Spleen (tissue), 7 donors: ENCODE results near the gene RRH.

Experiments used
- CTCF ChIP-seq, 11 experiments: fragments of 200-600 bp in 7 of 11; fragments of 450-650 bp in 4 of 11; sonication (generic) in 4 of 11; IDR thresholded peaks in 8 of 11; conservative IDR thresholded peaks in 3 of 11; 1 replicate in 7 of 11; 2 replicates in 4 of 11; pipeline versions ENCODE4 v1.4.0 to v1.8.0; 2016 to 2021; ENCODE audit warnings: antibody characterized with exemption in 11 of 11, inconsistent platforms in 4 of 11, mild to moderate bottlenecking in 1 of 11
- POLR2A ChIP-seq, 3 donors: fragments of 450-650 bp; IDR thresholded peaks; one replicate each; pipeline ENCODE4 v1.5.1; 2017; ENCODE audit warnings: antibody characterized with exemption in 3 of 3, mild to moderate bottlenecking in 1 of 3
- donor health status: DM: no; HTN: no; CAD: no; lungs with moderate emphysema.
- donor health status: DM: no; HTN: no; CAD: no.
- donor health status: DM: no; HTN: no; CAD: no.

- TF ChIP-seq CTCF (IDR thresholded peaks at IDR 0.05 in 8 of 11, conservative IDR thresholded peaks at IDR 0.05 in 3 of 11) (no peak), POLR2A (IDR thresholded peaks at IDR 0.05) (no peak)
Measured at GRCh38 chr4:109820563-109820962, 7.2 kb upstream of the RRH start.
